Lower leg skin (tissue), 3 donors: ENCODE data around the gene NSG2.

Source experiments
- CTCF ChIP-seq, 3 donors: fragments of 450-650 bp; IDR thresholded peaks; one replicate each; pipeline ENCODE4 v1.5.1; 2016; ENCODE audit warnings: antibody characterized with exemption in 3 of 3, mild to moderate bottlenecking in 3 of 3, moderate library complexity in 2 of 3
- POLR2A ChIP-seq, 2 donors: fragments of 450-650 bp; IDR thresholded peaks; one replicate each; pipeline ENCODE4 v1.6.1; 2016 to 2017; ENCODE audit warnings: antibody characterized with exemption in 2 of 2, mild to moderate bottlenecking in 1 of 2, moderate library complexity in 1 of 2

- TF ChIP-seq CTCF (IDR thresholded peaks at IDR 0.05): no peak
- TF ChIP-seq POLR2A (IDR thresholded peaks at IDR 0.05): no peak
These were observed 42.3 kb downstream of the NSG2 start for GRCh38 chr5:174087783-174088182.
